ENCODE measurements around the gene ARF6.
"Not testable (repeated sequence)": the region's sequence is repeated elsewhere in the genome, so short reads cannot be mapped to it uniquely, and the experiment has no call there.

Gene ARF6

DNA sequence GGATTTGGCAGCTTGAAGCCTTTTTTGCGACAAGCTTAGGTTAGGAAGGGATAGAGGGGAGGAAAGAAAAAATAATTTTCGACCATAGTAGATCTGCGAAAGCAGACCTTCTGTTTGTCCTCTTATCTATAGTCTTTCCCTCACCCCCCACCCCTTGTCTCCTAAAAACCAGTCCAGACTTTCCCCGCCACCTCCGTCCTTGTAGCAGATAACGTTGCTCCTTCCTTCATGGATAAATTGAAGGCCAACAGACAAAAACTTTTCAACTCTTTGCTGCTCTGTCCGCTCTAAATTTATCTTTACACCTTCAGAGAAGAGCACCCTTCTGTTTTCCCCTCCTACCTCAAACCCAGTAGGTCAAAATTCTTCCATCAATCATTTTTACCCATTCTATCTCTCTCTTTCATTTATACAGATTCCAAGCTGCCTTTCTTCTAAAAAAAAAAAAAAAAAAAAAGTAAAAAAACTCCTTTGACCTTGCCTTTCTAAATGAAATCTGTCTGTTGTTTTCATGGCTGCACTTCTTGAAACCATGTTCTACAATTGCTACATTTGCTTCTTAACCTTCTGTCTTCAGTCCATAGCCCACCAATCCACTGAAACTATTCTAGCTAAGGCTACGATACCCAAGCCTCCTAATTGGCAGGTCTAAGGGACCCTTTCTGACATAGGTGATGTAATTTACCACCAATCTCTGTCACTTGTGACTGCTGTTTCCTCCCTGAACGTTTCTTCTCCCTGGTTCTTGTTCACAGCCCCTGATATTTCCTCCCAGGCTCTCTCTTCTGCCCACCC is 29.2 kb upstream of the ARF6 start:
- DNase-seq, result peak; percentile 81 to 84
- TF ChIP-seq POLR2A (IDR thresholded peaks at IDR 0.05; ENCODE audit: low read length), result no peak
- TF ChIP-seq GATA1 (IDR thresholded peaks at IDR 0.05; ENCODE audit: low read depth, low read length), result no peak

DNA sequence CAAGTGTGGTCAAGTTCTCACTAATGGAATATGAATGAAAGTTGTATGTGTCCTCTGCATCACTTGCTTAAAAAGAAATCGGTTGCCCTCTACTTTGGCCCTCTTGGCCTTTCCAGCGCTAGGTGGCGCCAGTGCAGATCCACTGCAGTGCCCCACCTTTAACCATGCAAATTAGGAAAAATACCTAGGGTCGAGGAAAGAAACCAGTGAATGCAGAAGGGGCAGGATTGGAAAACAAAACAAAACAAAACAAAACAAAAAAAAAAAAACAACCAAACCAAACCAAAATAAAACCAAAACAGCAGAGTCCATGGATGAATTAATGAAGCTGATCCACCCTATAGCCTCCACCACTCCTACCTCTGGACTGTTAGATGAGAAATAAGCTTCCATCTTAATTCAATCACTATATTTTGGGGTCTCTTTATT is 27.4 kb upstream of the ARF6 start:
- no peak for TF ChIP-seq POLR2A (IDR thresholded peaks at IDR 0.05; ENCODE audit: low read length)
- TF ChIP-seq GATA1 (IDR thresholded peaks at IDR 0.05; ENCODE audit: low read depth, low read length), result no peak
- peak; percentile 78 to 89 for DNase-seq

DNA sequence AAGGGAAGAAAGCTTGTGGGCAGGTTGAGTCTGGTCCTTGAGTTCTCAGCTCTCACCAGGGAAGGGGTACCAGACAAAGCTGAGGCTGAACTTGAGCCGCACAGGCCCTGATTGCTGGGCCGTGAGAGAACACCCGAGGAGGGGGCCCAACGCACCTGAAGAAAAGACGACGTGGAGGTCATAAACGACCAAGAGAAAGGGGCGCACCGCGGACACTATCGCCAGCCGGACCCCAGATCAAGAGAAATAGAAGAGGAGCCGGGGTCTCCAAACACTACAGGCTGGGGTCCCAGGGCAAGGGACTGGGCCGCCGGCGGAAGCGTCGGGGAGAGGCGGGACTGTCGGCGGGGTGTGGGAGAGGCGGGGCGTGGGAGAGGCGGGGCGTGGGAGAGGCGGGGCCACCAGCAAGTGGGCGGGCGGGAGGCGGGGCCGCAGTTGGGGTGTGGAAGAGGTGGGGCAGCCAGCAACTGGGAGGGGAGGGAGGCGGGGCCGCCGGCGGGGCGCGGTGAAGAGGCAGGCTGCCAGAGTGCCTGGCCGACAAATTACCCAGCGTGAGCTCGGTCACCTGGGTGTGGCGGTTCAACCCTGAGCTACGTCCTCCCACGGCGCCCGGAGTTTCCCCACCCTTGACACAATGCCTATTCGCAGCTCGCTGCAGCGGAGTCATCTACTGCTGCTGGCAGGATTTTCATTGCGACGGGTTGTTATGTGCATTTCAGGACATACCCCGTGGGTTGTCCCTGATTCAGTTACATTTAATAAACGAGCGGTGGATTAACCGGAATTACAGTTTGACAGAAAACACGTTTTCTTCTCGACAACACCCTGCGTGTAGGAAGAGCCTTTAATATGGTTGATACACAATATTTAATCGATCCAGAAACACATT is 24.8 kb upstream of the ARF6 start:
- TF ChIP-seq POLR2A (IDR thresholded peaks at IDR 0.05; ENCODE audit: low read length) (peak; percentile 71), GATA1 (IDR thresholded peaks at IDR 0.05; ENCODE audit: low read depth, low read length) (no peak)
- DNase-seq, result peak; percentile 98 to 99

DNA sequence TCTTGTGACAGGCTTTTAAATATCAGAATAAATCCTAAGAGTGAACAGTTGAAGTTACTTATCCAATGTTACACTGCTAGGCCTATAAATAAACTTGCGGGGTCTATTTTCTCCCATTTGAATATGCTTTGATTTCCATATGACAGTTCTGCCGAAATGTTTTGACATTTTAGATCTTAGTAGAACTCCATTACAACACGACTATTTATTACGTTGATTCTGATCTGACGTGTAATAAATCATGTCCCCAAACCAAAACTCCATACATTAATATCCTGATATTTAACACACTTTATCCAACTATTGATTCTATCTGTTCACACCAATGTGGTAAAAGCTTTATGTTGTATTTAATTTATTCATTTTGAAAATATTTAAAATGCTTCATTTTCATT is 24.2 kb upstream of the ARF6 start:
- DNase-seq, result no peak
- TF ChIP-seq POLR2A (IDR thresholded peaks at IDR 0.05; ENCODE audit: low read length) (no peak), GATA1 (IDR thresholded peaks at IDR 0.05; ENCODE audit: low read depth, low read length) (no peak)

DNA sequence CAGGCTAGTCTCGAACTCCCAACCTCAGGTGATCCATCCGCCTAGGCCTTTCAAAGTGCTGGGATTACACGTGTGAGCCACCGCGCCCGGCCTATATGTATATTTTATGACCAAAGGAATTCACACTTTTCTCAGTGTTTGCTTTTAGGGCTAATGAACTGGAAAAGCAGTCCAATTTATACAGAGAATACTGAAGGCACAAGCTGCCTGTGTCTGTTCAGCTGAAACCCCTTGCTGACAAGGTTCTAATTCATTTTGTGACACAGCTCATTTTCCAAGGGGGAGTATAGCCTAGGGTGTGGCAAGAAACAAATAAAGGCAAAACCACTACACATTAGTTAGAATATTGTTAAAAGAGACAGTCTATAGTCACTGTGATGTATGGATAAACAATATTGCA is 22.0 kb upstream of the ARF6 start:
- no peak for DNase-seq
- TF ChIP-seq GATA1 (IDR thresholded peaks at IDR 0.05; ENCODE audit: low read depth, low read length) (no peak), POLR2A (IDR thresholded peaks at IDR 0.05; ENCODE audit: low read length) (no peak)

DNA sequence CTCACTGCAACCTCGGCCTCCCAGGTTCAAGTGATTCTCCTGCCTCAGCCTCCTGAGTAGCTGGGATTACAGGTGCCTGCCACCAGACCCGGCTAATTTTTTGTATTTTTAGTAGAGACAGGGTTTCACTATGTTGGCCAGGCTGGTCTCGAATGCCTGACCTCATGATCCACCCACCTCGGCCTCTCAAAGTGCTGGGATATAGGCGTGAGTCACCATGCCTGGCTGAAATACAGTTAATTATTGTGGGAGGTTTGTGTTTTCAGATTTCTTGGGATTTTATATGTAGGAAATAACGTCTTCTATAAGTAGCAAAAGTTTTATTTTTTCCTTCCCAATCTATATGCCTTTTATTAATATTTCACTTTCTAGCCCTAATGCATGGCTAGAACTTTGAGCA is 19.3 kb upstream of the ARF6 start:
- not testable (repeated sequence) for DNase-seq

DNA sequence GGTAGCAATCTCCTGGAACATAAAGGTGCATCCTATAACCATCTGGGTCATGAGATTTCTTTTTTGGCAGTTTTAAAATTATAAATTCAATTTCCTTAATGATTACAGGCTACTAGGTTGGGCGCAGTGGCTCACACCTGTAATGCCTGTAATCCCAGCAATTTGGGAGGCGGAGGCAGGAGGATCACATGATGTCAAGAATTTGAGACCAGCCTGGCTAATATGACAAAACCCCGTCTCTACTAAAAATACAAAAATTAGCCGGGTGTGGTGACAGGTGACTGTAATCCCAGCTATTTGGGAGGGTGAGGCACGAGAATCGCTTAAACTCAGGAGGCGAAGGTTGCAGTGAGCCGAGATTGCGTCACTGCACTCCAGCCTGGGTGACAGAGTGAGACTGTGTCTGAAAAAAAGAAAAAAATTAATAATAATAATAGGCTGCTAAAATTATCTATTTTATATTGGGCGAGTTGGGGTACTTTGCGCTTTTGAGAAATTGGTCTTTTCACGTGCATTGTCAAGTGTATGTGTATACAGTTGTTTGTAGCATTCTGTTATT is 17.2 kb upstream of the ARF6 start:
- DNase-seq, result no peak
- TF ChIP-seq POLR2A (IDR thresholded peaks at IDR 0.05; ENCODE audit: low read length), result no peak

DNA sequence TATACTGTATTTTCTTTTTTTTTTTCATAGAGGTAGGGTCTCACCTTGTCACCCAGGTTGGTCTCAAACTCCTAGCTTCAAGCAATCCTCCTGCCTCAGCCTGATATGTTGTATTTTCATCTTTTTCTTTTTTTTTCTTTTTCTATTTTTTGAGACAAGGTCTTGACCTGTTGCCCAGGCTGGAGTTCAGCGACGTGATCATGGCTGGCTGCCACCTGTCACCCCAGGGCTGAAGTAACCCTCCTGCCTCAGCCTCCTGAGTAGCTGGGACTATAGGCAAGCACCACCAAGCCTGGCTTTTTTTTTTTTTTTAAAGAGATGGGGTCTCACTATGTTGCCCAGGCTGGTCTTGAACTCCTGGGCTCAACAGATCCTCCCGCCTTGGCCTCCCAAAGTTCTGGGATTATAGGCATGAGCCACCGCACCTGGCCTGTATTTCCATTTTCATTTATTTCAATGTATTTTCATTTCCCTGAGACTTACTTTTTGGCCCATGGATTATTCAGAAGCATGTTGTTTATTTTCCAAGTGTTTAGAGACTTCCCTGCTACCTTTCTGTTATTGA is 16.2 kb upstream of the ARF6 start:
- TF ChIP-seq GATA1 (IDR thresholded peaks at IDR 0.05; ENCODE audit: low read depth, low read length) (no peak), POLR2A (IDR thresholded peaks at IDR 0.05; ENCODE audit: low read length) (no peak)
- DNase-seq, result no peak

DNA sequence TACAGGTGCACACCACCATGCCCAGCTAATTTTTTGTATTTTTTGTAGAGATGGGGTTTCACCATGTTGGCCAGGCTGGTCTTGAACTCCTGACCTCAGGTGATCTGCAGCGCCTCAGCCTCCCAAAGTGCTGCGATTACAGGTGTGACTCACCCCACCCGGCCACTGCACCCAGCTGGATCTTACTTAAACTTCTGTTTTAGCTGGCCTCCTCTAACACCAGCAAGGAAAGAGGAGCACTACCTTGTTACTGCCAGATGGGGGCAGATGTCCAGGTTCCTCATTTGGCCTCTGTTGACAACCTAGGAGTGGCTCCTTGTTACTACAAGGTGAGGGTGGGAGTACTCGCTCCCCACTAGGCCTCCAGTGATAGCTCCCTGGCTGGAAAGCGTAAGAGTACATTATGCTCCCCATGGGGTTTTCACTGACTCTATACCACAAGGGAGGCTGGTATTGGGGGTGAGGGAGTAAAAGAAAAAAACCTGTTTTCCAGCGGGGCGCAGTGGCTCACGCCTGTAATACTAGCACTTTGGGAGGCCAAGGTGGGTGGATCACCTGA is 13.2 kb upstream of the ARF6 start:
- TF ChIP-seq POLR2A (IDR thresholded peaks at IDR 0.05; ENCODE audit: low read length), result no peak
- no peak for TF ChIP-seq GATA1 (IDR thresholded peaks at IDR 0.05; ENCODE audit: low read depth, low read length)
- DNase-seq, result peak; percentile 84 to 85

DNA sequence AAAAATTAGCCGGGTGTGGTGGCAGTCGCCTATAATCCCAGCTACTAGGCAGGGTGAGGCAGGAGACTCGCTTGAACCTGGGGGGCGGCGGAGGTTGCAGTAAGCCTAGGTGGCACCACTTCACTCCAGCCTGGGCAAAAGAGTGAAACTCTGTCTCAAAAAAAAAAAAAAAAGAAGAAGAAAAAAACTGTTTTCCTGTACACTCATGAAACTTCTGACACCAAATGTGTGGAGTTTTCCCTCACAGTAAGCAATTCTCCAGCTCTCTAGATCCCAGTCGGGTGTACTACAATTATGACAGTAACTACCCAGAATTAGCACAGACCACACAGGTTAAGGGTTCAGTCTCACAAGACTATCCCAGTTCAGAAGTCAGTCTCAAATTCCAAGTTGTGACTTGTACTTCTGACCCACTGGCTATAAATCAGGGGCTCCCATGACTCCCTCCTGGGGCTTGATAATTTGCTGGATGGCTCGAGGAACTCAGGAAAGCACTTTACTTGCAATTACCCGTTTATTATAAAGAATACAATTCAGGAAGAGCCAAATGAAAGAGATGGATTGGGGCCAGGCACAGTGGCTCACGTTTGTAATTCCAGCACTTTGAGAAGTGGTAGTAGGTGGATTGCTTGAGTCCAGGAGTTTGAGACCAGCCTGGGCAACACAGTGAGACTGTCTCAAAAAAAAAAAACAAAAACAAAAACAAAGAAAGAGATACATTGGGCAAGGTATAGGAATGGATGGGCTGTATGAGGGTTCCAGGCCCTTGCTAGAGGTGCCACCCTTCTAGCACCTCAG is 12.4 kb upstream of the ARF6 start:
- DNase-seq, result no peak
- TF ChIP-seq GATA1 (IDR thresholded peaks at IDR 0.05; ENCODE audit: low read depth, low read length), result no peak
- TF ChIP-seq POLR2A (IDR thresholded peaks at IDR 0.05; ENCODE audit: low read length), result no peak

DNA sequence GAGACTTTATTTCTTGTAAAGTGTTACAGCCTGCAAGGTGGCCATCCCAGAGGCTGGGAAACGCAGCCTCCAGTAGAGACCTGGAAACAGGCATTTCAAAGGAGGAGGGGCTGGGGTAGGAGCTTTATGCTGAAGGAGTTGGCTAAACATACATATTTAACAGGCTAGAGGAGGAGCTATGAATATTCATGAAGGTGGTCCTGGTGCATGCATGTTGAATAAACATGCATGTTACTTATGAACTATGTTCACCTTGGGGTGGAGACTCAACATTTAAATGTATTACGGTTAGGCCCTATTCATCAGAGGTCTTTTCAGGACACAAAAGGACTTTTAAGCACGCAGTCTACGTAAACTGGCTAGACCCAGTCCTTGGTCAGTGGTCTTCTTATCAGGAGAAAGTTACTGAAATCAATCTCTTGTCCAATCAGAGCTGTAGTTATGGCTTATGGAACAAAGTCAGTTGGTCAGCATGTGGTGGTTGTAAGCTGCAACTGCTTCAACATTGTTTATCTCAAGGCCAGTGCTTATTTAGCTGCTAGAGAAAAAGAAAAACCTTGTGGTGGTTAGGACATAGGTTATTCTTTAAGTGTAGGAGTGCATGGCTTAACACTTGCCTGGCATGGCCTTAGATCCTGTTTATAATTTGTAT is 11.4 kb upstream of the ARF6 start:
- TF ChIP-seq GATA1 (IDR thresholded peaks at IDR 0.05; ENCODE audit: low read depth, low read length) (no peak), POLR2A (IDR thresholded peaks at IDR 0.05; ENCODE audit: low read length) (no peak)
- peak in 1 of 2 experiments; percentile 57 for DNase-seq

DNA sequence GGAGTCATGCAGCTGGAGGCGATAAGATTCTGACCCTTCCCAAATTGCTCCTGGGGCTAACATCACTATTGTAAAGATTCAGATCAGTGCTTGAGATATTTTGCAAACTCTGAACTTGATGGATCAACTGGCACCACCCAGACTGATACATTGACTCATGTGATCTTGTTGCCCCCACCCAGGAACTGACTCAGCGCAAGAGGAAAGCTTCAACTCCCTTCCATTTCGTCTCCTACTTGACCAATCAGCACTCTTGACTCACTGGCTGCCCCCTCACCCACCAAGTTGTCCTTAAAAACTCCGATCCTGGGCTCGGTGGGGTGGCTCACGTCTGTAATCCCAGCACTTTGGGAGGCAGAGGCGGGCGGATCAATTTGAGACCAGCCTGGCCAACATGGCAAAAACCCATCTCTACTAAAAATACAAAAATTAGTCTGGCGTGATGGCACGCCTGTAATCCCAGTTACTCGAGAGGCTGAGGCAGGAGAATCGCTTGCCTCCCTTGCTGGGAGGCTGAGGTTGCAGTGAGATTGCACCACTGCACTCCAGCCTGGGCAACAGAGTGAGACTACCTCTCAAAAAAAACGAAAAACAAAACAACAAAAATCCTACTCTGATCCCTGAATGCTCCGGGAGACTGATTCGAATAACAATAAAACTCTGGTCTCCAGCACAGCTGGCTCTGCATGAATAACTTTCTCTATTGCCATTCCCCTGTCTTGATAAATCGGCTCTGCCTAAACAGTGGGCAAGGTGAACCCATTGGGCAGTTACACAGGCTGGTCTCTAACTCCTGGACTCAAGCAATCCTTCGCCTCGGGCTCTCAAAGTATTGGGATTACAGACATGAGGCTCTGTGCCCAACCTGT is 9.8 kb upstream of the ARF6 start:
- peak; percentile 75 to 78 for DNase-seq
- TF ChIP-seq POLR2A (IDR thresholded peaks at IDR 0.05; ENCODE audit: low read length), result peak; percentile 25
- TF ChIP-seq GATA1 (IDR thresholded peaks at IDR 0.05; ENCODE audit: low read depth, low read length), result no peak

Data from erythroblast (primary cell).